K562 (cell line): Measurements from ENCODE around the gene EMD. TPM values are rescaled to one million over a fixed set of nuclear protein-coding genes. Genes with fewer than 3 reads are reported as not detected.

Source experiments
- CREM ChIP-seq: IDR thresholded peaks from 2 replicates; pipeline ENCODE4 v1.6.1; 2014; ENCODE audit warnings: antibody characterized with exemption, low read depth
- MIER1 ChIP-seq: fragments of 450-650 bp; IDR thresholded peaks from 2 replicates; pipeline ENCODE4 v1.6.1; 2016; ENCODE audit warnings: antibody characterized with exemption, mild to moderate bottlenecking, low read depth
- NR4A1 ChIP-seq, 2 experiments: fragments of 250-450 bp in 1 of 2; fragments of 450-650 bp in 1 of 2; sonication (Bioruptor Pico) in 1 of 2; IDR thresholded peaks; 2 replicates each; pipeline versions ENCODE4 v1.4.0 to v1.6.1; 2016 to 2020; ENCODE audit warnings: mild to moderate bottlenecking in 2 of 2, missing compliant biosample characterization in 1 of 2, missing genetic modification characterization in 1 of 2, moderate library complexity in 1 of 2
- POLR2AphosphoS5 ChIP-seq: IDR thresholded peaks from 2 replicates; pipeline ENCODE4 v1.6.1; 2011; ENCODE audit warnings: mild to moderate bottlenecking, low read depth, low read length, moderate library complexity; ENCODE audit not compliant: control insufficient read depth, insufficient read depth
- TARDBP ChIP-seq: fragments of 450-650 bp; IDR thresholded peaks from 2 replicates; pipeline ENCODE4 v1.6.1; 2016
- ZNF124 ChIP-seq: sonication (generic); formaldehyde crosslinking; IDR thresholded peaks from 2 replicates; pipeline ENCODE4 v1.8.1; 2022; ENCODE audit warnings: missing genetic modification reagents
- ZNF699 ChIP-seq: fragments of 250-450 bp; sonication (Bioruptor Pico); IDR thresholded peaks from 2 replicates; pipeline ENCODE4 v1.8.0; 2021; ENCODE audit warnings: mild to moderate bottlenecking, moderate library complexity; ENCODE audit not compliant: insufficient replicate concordance
- polyA plus RNA-seq, 8 experiments: library from polyadenylated mRNA; depleted of rRNA in 4 of 8; stranded (reverse) in 5 of 8; unstranded in 3 of 8; fragments of >200 nt; fragmentation: Nextera tagmentation in 2 of 8; fragmentation: Illumina TruSeq in 1 of 8; extraction: Ambion mirVana in 2 of 8; extraction: Trizol in 1 of 8; gene quantifications; 2 replicates each; pipeline versions ENCODE4 v1.2.1 to v1.2.3, GENCODE V29; 2011 to 2014; ENCODE audit warnings: inconsistent platforms in 1 of 8, missing spikeins in 1 of 8
- total RNA-seq, 7 experiments: library from RNA; depleted of rRNA in 6 of 7; stranded (reverse); fragments of >200 nt in 6 of 7; fragmentation: Illumina TruSeq in 2 of 7; extraction: Trizol in 2 of 7; gene quantifications; 2 replicates each; pipeline versions ENCODE4 v1.2.1 to v1.2.3, GENCODE V29; 2011 to 2021; ENCODE audit warnings: low replicate concordance in 1 of 7
- TF ChIP-seq, protein P1 (sequence below), 2 experiments: fragments of 450-650 bp in 1 of 2; sonication (generic) in 1 of 2; formaldehyde crosslinking in 1 of 2; IDR thresholded peaks; 2 replicates each; pipeline versions ENCODE4 v1.7.1 to v1.9.0; 2016 to 2022; ENCODE audit warnings: inconsistent platforms in 1 of 2, mild to moderate bottlenecking in 1 of 2, missing genetic modification reagents in 1 of 2
- TF ChIP-seq, protein P2 (sequence below): conservative IDR thresholded peaks from 2 replicates; pipeline ENCODE4 v1.6.1; 2011; ENCODE audit warnings: low read depth, mild to moderate bottlenecking, low read length; ENCODE audit not compliant: control insufficient read depth

EMD gene
- total and polyA plus RNA-seq, 9 of the 15 experiments (the other 6 are each of a cell fraction or from before 2014, with no cell fraction given), result 2.3 to 206 (median 61.9) TPM

DNA sequence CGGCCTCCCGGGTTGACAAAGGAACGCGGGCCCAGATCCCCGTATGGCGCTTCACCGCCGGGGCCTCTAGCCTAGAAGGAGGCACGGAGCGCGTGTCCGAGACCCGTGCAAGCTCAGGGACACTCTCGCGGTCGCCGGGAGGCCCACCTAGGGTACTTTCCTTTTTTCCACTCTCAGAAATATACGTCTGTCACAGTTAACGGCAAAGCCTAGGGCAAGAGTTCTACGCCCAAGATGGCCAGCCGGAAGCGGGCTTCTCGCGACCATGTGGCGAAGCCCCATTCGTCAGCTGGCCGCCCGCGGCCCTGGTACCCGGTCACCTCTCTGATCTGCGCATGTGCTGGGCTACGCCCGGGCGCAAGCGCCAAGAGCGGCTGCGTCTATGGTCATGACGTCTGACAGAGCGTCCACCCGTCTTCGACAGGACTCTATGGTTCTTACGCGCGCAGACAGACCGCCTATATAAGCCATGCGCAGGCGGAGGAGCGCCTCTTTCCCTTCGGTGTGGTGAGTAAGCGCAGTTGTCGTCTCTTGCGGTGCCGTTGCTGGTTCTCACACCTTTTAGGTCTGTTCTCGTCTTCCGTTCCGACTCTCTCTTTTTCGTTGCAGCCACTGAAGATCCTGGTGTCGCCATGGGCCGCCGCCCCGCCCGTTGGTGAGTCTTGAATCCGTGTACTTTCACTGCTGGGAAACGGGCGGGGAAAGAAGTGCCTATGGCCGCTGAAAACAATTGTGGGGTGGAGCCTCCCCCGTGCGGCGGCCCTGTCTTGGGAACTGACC lies 19.0 kb downstream of the EMD start, which contains the start of gene RPL10 (continued):
- TF ChIP-seq ZNF124 (CRISPR knock-in tag), result no peak
- TF ChIP-seq TARDBP, result no peak
- no peak for TF ChIP-seq MIER1
- TF ChIP-seq, protein P1, sequence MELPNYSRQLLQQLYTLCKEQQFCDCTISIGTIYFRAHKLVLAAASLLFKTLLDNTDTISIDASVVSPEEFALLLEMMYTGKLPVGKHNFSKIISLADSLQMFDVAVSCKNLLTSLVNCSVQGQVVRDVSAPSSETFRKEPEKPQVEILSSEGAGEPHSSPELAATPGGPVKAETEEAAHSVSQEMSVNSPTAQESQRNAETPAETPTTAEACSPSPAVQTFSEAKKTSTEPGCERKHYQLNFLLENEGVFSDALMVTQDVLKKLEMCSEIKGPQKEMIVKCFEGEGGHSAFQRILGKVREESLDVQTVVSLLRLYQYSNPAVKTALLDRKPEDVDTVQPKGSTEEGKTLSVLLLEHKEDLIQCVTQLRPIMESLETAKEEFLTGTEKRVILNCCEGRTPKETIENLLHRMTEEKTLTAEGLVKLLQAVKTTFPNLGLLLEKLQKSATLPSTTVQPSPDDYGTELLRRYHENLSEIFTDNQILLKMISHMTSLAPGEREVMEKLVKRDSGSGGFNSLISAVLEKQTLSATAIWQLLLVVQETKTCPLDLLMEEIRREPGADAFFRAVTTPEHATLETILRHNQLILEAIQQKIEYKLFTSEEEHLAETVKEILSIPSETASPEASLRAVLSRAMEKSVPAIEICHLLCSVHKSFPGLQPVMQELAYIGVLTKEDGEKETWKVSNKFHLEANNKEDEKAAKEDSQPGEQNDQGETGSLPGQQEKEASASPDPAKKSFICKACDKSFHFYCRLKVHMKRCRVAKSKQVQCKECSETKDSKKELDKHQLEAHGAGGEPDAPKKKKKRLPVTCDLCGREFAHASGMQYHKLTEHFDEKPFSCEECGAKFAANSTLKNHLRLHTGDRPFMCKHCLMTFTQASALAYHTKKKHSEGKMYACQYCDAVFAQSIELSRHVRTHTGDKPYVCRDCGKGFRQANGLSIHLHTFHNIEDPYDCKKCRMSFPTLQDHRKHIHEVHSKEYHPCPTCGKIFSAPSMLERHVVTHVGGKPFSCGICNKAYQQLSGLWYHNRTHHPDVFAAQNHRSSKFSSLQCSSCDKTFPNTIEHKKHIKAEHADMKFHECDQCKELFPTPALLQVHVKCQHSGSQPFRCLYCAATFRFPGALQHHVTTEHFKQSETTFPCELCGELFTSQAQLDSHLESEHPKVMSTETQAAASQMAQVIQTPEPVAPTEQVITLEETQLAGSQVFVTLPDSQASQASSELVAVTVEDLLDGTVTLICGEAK (IDR thresholded peaks at IDR 0.05), result no peak
- TF ChIP-seq, protein P1 (CRISPR knock-in tag; IDR thresholded peaks at IDR 0.05), result 0 out of 2 replicates have a peak, but pooled peaks have one; percentile 47
- TF ChIP-seq ZNF699, result no peak
- peak; percentile 97 for TF ChIP-seq CREM
- TF ChIP-seq POLR2AphosphoS5, result peak; percentile 99
- TF ChIP-seq, protein P2, sequence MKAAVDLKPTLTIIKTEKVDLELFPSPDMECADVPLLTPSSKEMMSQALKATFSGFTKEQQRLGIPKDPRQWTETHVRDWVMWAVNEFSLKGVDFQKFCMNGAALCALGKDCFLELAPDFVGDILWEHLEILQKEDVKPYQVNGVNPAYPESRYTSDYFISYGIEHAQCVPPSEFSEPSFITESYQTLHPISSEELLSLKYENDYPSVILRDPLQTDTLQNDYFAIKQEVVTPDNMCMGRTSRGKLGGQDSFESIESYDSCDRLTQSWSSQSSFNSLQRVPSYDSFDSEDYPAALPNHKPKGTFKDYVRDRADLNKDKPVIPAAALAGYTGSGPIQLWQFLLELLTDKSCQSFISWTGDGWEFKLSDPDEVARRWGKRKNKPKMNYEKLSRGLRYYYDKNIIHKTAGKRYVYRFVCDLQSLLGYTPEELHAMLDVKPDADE, result peak; percentile 72; the same call in 1 of the 2 replicates
- TF ChIP-seq NR4A1 (CRISPR knock-in tag; IDR thresholded peaks at IDR 0.05), result no peak
- TF ChIP-seq NR4A1 (tag; IDR thresholded peaks at IDR 0.05), result no peak
